Ascending aorta (tissue), 2 donors: ENCODE data around the gene ARHGAP10. TPM values are rescaled to one million over a fixed set of nuclear protein-coding genes. Genes with fewer than 3 reads are reported as not detected.
A peak's percentile ranks its signal among the peaks of the same experiment; 100 is the strongest.

Experiments used
- DNase-seq, 2 donors: peaks; one replicate each; pipeline ENCODE4 v3.0.0-alpha.2; 2019; ENCODE audit warnings: low spot score in 2 of 2
- H3K27ac ChIP-seq, 2 donors: fragments of 200-600 bp; sonication (generic); one replicate each; pipeline ENCODE4 v1.5.1; 2016 to 2017; ENCODE audit warnings: mild to moderate bottlenecking in 1 of 2
- H3K27me3 ChIP-seq: fragments of 200-600 bp; sonication (generic); one replicate; pipeline ENCODE4 v1.5.1; 2017
- H3K36me3 ChIP-seq, 2 donors: fragments of 200-600 bp; sonication (generic); one replicate each; pipeline ENCODE4 v1.5.1; 2016
- H3K4me1 ChIP-seq, 2 donors: fragments of 200-600 bp; sonication (generic); one replicate each; pipeline ENCODE4 v1.5.1; 2016 to 2017; ENCODE audit warnings: mild to moderate bottlenecking in 1 of 2
- H3K4me3 ChIP-seq, 2 donors: fragments of 200-600 bp; sonication (generic); one replicate each; pipeline ENCODE4 v1.5.1; 2016 to 2017; ENCODE audit warnings: mild to moderate bottlenecking in 1 of 2
- H3K9me3 ChIP-seq, 2 donors: fragments of 200-600 bp; sonication (generic); one replicate each; pipeline ENCODE4 v1.5.1; 2016
- CTCF ChIP-seq, 3 experiments: fragments of 200-600 bp in 2 of 3; fragments of 450-650 bp in 1 of 3; sonication (generic) in 2 of 3; IDR thresholded peaks; one replicate each; pipeline ENCODE4 v1.5.1; 2016 to 2019; ENCODE audit warnings: antibody characterized with exemption in 3 of 3, mild to moderate bottlenecking in 1 of 3, moderate library complexity in 1 of 3
- intact Hi-C: fragments of 100-400 bp; cut with DNase I; formaldehyde crosslinking; loops from one replicate; pipeline ENCODE4 v1.15.1; 2023
- total RNA-seq: library from RNA; depleted of rRNA; stranded (reverse); fragments of >200 nt; gene quantifications from one replicate; pipeline ENCODE4 v1.1.0, GENCODE V29; 2016

The ARHGAP10 gene
- total RNA-seq, 1 donor from 2014 or later, result 77.3 TPM

- Histone ChIP-seq H3K27ac (no peak overlapping the region), H3K36me3 (peaks cover 24 to 39% of the 10 kb centered on the region in 2 donors)
These were observed 181.2 kb downstream of the ARHGAP10 start for GRCh38 chr4:147913137-147913536.

GRCh38 chr4:147916351-147916750 is 184.5 kb downstream of the ARHGAP10 start:
- H3K36me3 ChIP-seq, result peaks cover 22 to 25% of the 10 kb centered on the region in 2 donors
- TF ChIP-seq CTCF (IDR thresholded peaks at IDR 0.05), result no peak

More at GRCh38 chr4:147913137-147913536, 181.2 kb downstream of the ARHGAP10 start:
- H3K9me3 ChIP-seq, result no peaks in the 10 kb centered on the region
- no peak overlapping the region for H3K4me3 ChIP-seq
- no peak for TF ChIP-seq CTCF (IDR thresholded peaks at IDR 0.05)
- H3K4me1 ChIP-seq, result peaks cover 2 to 10% of the 10 kb centered on the region in 2 donors
- H3K27me3 ChIP-seq, result no peaks in the 10 kb centered on the region
- intact Hi-C loops, result loop anchor here (10.0 kb wide), 1 partner anchor 532 kb away; the partner anchor contains the start of gene NR3C2
- DNase-seq, result no peak

GRCh38 chr4:147923381-147923780 is 191.5 kb downstream of the ARHGAP10 start:
- intact Hi-C loops, result no loop called here
- Histone ChIP-seq H3K27me3 (no peaks in the 10 kb centered on the region), H3K9me3 (no peaks in the 10 kb centered on the region), H3K36me3 (peaks cover 6 to 23% of the 10 kb centered on the region in 2 donors), H3K4me1 (peaks cover 0 to 7% of the 10 kb centered on the region in 2 donors), H3K27ac (no peak overlapping the region), H3K4me3 (no peak overlapping the region)
- no peak for TF ChIP-seq CTCF (IDR thresholded peaks at IDR 0.05)
- DNase-seq, result no peak

More at GRCh38 chr4:147916351-147916750, 184.5 kb downstream of the ARHGAP10 start:
- peaks cover 2 to 10% of the 10 kb centered on the region in 2 donors for H3K4me1 ChIP-seq
- no peak for DNase-seq
- H3K27me3 ChIP-seq, result no peaks in the 10 kb centered on the region
- H3K9me3 ChIP-seq, result no peaks in the 10 kb centered on the region
- H3K4me3 ChIP-seq, result no peak overlapping the region
- intact Hi-C loops, result loop anchor here (10.0 kb wide), 1 partner anchor 528 kb away; the partner anchor contains the start of gene NR3C2
- H3K27ac ChIP-seq, result peak overlapping the region; percentile 34 to 46

GRCh38 chr4:147923854-147924253 is 192.0 kb downstream of the ARHGAP10 start:
- H3K27ac ChIP-seq, result no peak overlapping the region
- no peaks in the 10 kb centered on the region for H3K9me3 ChIP-seq
- no peak for DNase-seq
- H3K36me3 ChIP-seq, result peaks cover 6 to 20% of the 10 kb centered on the region in 2 donors
- no peak overlapping the region for H3K4me3 ChIP-seq
- intact Hi-C loops, result no loop called here
- peaks cover 0 to 7% of the 10 kb centered on the region in 2 donors for H3K4me1 ChIP-seq
- TF ChIP-seq CTCF (IDR thresholded peaks at IDR 0.05), result no peak
- H3K27me3 ChIP-seq, result no peaks in the 10 kb centered on the region

- Histone ChIP-seq H3K27me3 (no peaks in the 10 kb centered on the region), H3K36me3 (peaks cover 6 to 23% of the 10 kb centered on the region in 2 donors), H3K9me3 (no peaks in the 10 kb centered on the region), H3K4me1 (peaks cover 0 to 7% of the 10 kb centered on the region in 2 donors), H3K4me3 (no peak overlapping the region), H3K27ac (no peak overlapping the region)
- DNase-seq, result no peak
- peak in 1 of 3 experiments; percentile 29 for TF ChIP-seq CTCF (IDR thresholded peaks at IDR 0.05)
- intact Hi-C loops, result no loop called here
These were observed 192.9 kb downstream of the ARHGAP10 start for GRCh38 chr4:147924604-147925412.
